ENCODE measurements around the gene TREML4. TPM values are rescaled to one million over a fixed set of nuclear protein-coding genes. Genes with fewer than 3 reads are reported as not detected.
A peak's percentile ranks its signal among the peaks of the same experiment; 100 is the strongest.

TREML4 gene, protein sequence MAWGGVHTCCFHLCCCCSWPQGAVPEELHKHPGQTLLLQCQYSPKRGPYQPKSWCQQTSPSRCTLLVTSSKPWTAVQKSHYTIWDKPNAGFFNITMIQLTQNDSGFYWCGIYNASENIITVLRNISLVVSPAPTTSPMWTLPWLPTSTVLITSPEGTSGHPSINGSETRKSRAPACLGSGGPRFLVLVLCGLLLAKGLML
- total RNA-seq: not detected

DNA sequence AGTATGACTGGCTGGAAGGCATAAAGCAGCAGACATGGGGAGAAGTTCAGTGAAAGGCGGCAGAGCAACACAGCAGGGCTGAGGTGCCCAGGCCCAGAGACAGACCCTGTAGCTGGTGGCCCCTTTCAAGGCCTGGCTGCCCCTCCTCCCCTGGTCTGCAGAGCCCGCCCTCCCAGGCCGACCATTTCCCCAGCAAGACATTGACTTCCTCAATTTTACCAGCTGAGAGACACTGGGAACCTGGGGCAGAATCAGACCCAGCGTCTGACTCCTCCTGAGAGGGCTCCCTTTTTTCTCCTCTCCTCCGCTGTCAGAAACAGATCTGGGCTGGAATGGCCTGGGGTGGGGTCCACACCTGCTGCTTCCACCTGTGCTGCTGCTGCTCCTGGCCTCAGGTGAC lies at the start of gene TREML4:
Gene TREML4 (plus strand): TSS at position 254 of the 400 bp plus-strand sequence. CDS start 79 bp downstream, at position 333.
- intact Hi-C loops (cut with DNase I): no loop called here
- Histone ChIP-seq H3K4me1 (no peaks in the 10 kb centered on the region), H3K9me3 (no peaks in the 10 kb centered on the region), H3K36me3 (no peaks in the 10 kb centered on the region), H3K27ac (no peak within 1 kb of the TSS), H3K27me3 (no peaks in the 10 kb centered on the region), H3K4me3 (replicated peaks in 1 of 3) (no peak within 1 kb of the TSS)
- 68 to 70% methylated on average over 5 of the region's 5 CpGs for WGBS, 2 donors
- TF ChIP-seq POLR2A (IDR thresholded peaks at IDR 0.05): no peak
- TF ChIP-seq, protein P1, sequence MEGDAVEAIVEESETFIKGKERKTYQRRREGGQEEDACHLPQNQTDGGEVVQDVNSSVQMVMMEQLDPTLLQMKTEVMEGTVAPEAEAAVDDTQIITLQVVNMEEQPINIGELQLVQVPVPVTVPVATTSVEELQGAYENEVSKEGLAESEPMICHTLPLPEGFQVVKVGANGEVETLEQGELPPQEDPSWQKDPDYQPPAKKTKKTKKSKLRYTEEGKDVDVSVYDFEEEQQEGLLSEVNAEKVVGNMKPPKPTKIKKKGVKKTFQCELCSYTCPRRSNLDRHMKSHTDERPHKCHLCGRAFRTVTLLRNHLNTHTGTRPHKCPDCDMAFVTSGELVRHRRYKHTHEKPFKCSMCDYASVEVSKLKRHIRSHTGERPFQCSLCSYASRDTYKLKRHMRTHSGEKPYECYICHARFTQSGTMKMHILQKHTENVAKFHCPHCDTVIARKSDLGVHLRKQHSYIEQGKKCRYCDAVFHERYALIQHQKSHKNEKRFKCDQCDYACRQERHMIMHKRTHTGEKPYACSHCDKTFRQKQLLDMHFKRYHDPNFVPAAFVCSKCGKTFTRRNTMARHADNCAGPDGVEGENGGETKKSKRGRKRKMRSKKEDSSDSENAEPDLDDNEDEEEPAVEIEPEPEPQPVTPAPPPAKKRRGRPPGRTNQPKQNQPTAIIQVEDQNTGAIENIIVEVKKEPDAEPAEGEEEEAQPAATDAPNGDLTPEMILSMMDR (IDR thresholded peaks at IDR 0.05): no peak
- no peak for DNase-seq

DNA sequence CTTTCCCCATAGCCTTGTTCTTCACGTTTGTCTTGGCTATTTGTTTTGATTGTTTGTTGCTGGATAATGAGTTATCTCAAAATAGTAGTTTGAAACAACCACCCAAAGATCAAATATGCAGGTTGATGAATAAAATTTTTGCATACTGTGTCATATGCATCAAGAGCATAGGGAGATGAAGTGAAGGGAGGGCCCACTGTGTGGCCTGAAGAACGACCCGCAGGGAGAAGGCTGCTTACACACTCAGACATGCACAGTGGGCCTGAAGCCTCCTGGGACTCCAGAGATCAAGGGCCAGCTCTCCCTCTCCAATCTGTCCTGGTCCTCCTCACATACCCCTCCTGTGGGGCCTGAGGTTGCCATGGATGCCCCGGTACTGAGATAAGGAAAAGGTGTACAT lies 49.0 kb upstream of the TREML4 start:
- H3K4me1 ChIP-seq: peaks cover 0 to 9% of the 10 kb centered on the region in 2 donors
- no peaks in the 10 kb centered on the region for H3K27me3 ChIP-seq
- no peak for DNase-seq
- H3K4me3 ChIP-seq (replicated peaks in 1 of 3): no peak overlapping the region
- WGBS, 2 donors: 66 to 80% methylated on average over 4 of the region's 4 CpGs
- H3K9me3 ChIP-seq: no peaks in the 10 kb centered on the region
- TF ChIP-seq, protein P1 (IDR thresholded peaks at IDR 0.05): no peak
- no peaks in the 10 kb centered on the region for H3K36me3 ChIP-seq
- H3K27ac ChIP-seq: no peak overlapping the region
- intact Hi-C loops (cut with DNase I): no loop called here

DNA sequence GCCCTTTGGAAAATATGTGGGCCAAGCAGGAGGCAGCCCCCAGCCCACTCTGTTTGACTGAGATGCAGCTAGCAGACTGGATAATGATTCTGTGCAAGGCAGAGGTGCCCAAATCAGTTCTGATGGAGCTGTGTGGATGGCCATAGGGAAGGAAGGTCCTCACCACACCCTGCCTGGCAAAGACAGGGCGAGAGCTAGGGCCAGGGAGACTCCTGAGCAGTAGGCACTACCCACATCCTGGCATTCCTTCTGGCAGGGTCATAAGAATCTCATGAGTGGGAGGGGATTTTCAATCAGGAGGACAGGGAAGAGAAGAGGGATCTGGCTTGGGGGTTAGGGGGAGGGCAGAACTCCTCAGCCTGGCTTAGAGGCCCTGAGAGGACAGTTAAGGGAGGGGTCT lies 46.6 kb upstream of the TREML4 start:
- no peaks in the 10 kb centered on the region for H3K9me3 ChIP-seq
- no peak overlapping the region for H3K27ac ChIP-seq
- DNase-seq: no peak
- intact Hi-C loops (cut with DNase I): no loop called here
- peaks cover 0 to 9% of the 10 kb centered on the region in 2 donors for H3K4me1 ChIP-seq
- WGBS, 2 donors: 80 to 100% methylated on average over 1 of the region's 1 CpG
- no peak overlapping the region for H3K4me3 ChIP-seq (replicated peaks in 1 of 3)
- TF ChIP-seq, protein P1 (IDR thresholded peaks at IDR 0.05): no peak
- no peak for TF ChIP-seq POLR2A (IDR thresholded peaks at IDR 0.05)
- H3K27me3 ChIP-seq: no peaks in the 10 kb centered on the region
- H3K36me3 ChIP-seq: no peaks in the 10 kb centered on the region

DNA sequence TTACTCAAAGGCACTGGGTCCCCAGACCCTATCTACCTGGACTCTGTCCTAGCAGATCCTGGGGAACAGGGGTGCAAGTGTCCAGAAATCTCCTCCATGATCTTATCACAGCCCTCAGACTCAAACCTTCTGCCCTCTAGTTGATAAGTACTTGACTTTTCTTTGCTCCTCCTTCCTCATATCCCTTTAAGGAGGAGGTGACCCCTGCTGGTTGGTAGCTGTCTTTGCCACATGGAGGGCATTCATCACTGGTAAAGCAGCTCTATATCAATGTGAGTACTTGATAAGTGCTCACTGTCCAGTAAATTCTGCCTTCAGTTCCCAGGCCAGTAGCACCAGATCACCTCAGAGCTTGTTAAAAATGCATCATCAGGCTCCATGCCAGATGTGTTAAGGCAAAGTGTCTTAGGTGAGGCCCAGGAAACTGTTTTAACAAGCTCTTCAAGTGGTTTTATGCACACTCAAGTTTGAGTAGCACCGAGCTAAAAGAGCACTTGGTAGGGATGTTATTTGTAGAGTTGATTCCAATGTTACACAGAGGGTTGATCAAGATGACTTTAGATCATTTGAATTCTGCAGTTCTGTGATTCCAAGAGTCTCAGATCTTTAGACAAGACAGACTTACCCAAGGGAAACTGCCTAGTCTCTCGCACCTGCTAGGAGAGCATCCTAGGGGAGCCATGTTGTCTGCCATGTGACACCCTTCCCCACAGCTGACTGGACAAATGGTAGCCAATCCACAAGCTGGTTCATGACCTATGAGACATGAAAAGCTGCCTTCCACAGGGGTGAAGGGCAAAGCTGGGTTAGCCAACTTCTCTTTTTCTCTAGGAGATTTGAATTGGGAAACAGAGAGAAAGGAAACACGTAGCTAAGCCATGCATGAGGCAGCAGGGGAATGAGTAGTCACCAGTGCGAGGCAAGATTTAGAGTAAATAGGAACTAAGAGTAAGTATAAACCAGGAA lies 45.8 kb upstream of the TREML4 start:
- DNase-seq: peak; percentile 54 to 62
- intact Hi-C loops (cut with DNase I): no loop called here
- H3K9me3 ChIP-seq: no peaks in the 10 kb centered on the region
- peaks cover 0 to 9% of the 10 kb centered on the region in 2 donors for H3K4me1 ChIP-seq
- no peaks in the 10 kb centered on the region for H3K27me3 ChIP-seq
- no peaks in the 10 kb centered on the region for H3K36me3 ChIP-seq
- TF ChIP-seq, protein P1 (IDR thresholded peaks at IDR 0.05): peak in 4 of 6 experiments; percentile 58 to 76 (median 66)
- no peak for TF ChIP-seq POLR2A (IDR thresholded peaks at IDR 0.05)
- 47 to 58% methylated on average over 3 to 4 of the region's 4 CpGs for WGBS, 2 donors
- H3K4me3 ChIP-seq (replicated peaks in 1 of 3): no peak overlapping the region
- H3K27ac ChIP-seq: no peak overlapping the region

DNA sequence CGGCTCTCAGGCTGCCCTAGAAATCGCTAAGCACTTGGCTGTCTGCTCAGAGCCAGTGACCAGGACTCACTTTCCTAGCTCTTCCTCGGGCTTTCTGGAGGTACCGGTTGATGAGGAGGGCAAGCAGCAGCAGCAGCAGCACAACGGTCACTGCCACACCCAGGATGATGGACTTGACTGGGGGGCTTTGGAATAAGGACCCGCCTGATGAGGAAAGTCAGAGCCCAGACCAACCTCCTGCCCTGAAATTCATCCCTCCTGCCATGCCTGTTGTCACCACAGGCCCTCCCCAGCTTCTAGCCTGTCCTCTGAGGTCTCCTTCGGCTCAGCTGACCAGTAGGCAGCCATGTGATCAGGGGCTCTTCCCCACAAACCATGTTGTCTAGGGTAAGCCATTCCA lies 43.4 kb upstream of the TREML4 start:
- Histone ChIP-seq H3K27ac (no peak overlapping the region), H3K27me3 (no peaks in the 10 kb centered on the region), H3K4me1 (peaks cover 0 to 9% of the 10 kb centered on the region in 2 donors), H3K4me3 (replicated peaks in 1 of 3) (no peak overlapping the region), H3K36me3 (no peaks in the 10 kb centered on the region), H3K9me3 (no peaks in the 10 kb centered on the region)
- no peak for TF ChIP-seq POLR2A (IDR thresholded peaks at IDR 0.05)
- TF ChIP-seq, protein P1 (IDR thresholded peaks at IDR 0.05): no peak
- no peak for DNase-seq
- intact Hi-C loops (cut with DNase I): no loop called here
- WGBS, 2 donors: 67 to 75% methylated on average over 7 of the region's 7 CpGs

All from thyroid gland (tissue), 4 donors.